Esophagus squamous epithelium (tissue), 5 donors: ENCODE results near the gene KLHDC3. TPM values are rescaled to one million over a fixed set of nuclear protein-coding genes. Genes with fewer than 3 reads are reported as not detected.
"Not testable (repeated sequence)": the region's sequence is repeated elsewhere in the genome, so short reads cannot be mapped to it uniquely, and the experiment has no call there.

Experiments
- DNase-seq: peaks from one replicate; lab custom pipeline; 2025; lab: John Stamatoyannopoulos, UW
- H3K27ac ChIP-seq, 4 donors: fragments of 200-600 bp; sonication (generic); one replicate each; pipeline ENCODE4 v1.5.1; 2016 to 2019; ENCODE audit warnings: mild to moderate bottlenecking in 1 of 4
- H3K27me3 ChIP-seq, 4 donors: fragments of 200-600 bp; sonication (generic); 1 replicate in 3 of 4; 2 replicates in 1 of 4; pipeline versions ENCODE4 v1.5.1 to v1.6.0; 2017 to 2021; ENCODE audit warnings: antibody characterized with exemption in 1 of 4
- H3K36me3 ChIP-seq, 3 donors: fragments of 200-600 bp; sonication (generic); one replicate each; pipeline ENCODE4 v1.5.1; 2016 to 2019
- H3K4me1 ChIP-seq, 3 donors: fragments of 200-600 bp; sonication (generic); one replicate each; pipeline ENCODE4 v1.5.1; 2017 to 2019
- H3K4me3 ChIP-seq, 4 donors: fragments of 200-600 bp; sonication (generic); 1 replicate in 3 of 4; 2 replicates in 1 of 4; pipeline ENCODE4 v1.5.1; 2016 to 2019; ENCODE audit warnings: mild to moderate bottlenecking in 2 of 4, moderate library complexity in 1 of 4
- H3K9me3 ChIP-seq, 3 donors: fragments of 200-600 bp; sonication (generic); one replicate each; pipeline ENCODE4 v1.5.1; 2016 to 2019
- POLR2A ChIP-seq, 4 donors: fragments of 450-650 bp; IDR thresholded peaks; one replicate each; pipeline ENCODE4 v1.6.1; 2017; ENCODE audit warnings: antibody characterized with exemption in 4 of 4, mild to moderate bottlenecking in 4 of 4, moderate library complexity in 3 of 4
- WGBS, 2 donors: methylation state at CpG; one replicate each; pipeline ENCODE4 v1.1.5; 2018; 5-methylcytosine and 5-hydroxymethylcytosine counted together
- intact Hi-C: fragments of 100-400 bp; cut with DNase I; formaldehyde crosslinking; loops from one replicate; pipeline ENCODE4 v1.15.0; 2022
- total RNA-seq, 4 donors: library from RNA; depleted of rRNA; stranded (reverse); fragments of >200 nt; gene quantifications; one replicate each; pipeline ENCODE4 v1.1.0, GENCODE V29; 2016
- TF ChIP-seq, protein P1 (sequence below), 6 experiments: fragments of 450-650 bp in 4 of 6; fragments of 200-600 bp in 2 of 6; sonication (generic) in 2 of 6; IDR thresholded peaks; one replicate each; pipeline ENCODE4 v1.5.1; 2016 to 2019; ENCODE audit warnings: antibody characterized with exemption in 6 of 6, mild to moderate bottlenecking in 4 of 6, moderate library complexity in 4 of 6
- donor health status: DM: yes; HTN: yes; CAD: no.

KLHDC3 gene
- total RNA-seq, 4 donors from 2014 or later: 35.7 to 62.9 (median 48.5) TPM

DNA sequence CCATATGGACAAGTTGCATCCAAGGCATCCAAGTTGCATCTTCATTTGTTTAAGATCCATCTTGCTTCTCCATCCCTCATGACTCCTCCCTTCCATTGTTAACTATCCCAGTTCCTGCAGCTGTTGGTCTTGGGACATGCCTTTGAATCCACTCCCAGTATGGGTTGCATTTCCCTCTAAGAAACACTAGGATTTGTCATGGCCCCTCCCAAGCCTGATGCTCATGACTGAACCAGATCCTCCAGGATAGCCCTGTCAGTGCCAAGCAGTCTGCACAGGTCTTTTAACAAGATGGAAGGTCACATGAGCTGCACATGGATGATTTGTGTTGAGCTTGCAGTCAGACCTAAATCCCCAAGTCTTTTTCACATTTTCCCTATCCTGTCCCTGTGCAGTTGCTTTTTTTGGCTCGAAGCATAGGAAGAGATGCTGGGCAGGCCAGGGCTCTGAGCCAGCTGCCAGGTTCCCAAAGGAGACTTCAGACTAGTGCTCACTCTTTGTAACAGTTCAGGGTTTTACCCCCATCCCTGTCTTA is 25.5 kb upstream of the KLHDC3 start:
- WGBS, 2 donors: 67% methylated on average over 1 of the region's 1 CpG; no CpG with 5 or more reads in 1 of the 2 donors
- Histone ChIP-seq H3K4me3 (no peak overlapping the region), H3K27me3 (no peaks in the 10 kb centered on the region), H3K27ac (no peak overlapping the region), H3K36me3 (peaks cover 0 to 50% (median 9%) of the 10 kb centered on the region in 3 donors), H3K9me3 (no peaks in the 10 kb centered on the region), H3K4me1 (peaks cover 19 to 48% (median 23%) of the 10 kb centered on the region in 3 donors)
- DNase-seq: no peak
- intact Hi-C loops: no loop called here
- TF ChIP-seq, protein P1, sequence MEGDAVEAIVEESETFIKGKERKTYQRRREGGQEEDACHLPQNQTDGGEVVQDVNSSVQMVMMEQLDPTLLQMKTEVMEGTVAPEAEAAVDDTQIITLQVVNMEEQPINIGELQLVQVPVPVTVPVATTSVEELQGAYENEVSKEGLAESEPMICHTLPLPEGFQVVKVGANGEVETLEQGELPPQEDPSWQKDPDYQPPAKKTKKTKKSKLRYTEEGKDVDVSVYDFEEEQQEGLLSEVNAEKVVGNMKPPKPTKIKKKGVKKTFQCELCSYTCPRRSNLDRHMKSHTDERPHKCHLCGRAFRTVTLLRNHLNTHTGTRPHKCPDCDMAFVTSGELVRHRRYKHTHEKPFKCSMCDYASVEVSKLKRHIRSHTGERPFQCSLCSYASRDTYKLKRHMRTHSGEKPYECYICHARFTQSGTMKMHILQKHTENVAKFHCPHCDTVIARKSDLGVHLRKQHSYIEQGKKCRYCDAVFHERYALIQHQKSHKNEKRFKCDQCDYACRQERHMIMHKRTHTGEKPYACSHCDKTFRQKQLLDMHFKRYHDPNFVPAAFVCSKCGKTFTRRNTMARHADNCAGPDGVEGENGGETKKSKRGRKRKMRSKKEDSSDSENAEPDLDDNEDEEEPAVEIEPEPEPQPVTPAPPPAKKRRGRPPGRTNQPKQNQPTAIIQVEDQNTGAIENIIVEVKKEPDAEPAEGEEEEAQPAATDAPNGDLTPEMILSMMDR (IDR thresholded peaks at IDR 0.05): no peak
- no peak for TF ChIP-seq POLR2A (IDR thresholded peaks at IDR 0.05)

GRCh38 chr6:42989923-42990322 is 24.1 kb upstream of the KLHDC3 start:
- no peaks in the 10 kb centered on the region for H3K27me3 ChIP-seq
- H3K27ac ChIP-seq: no peak overlapping the region
- no peak for TF ChIP-seq POLR2A (IDR thresholded peaks at IDR 0.05)
- TF ChIP-seq, protein P1 (IDR thresholded peaks at IDR 0.05): no peak
- H3K4me1 ChIP-seq: peaks cover 16 to 43% (median 21%) of the 10 kb centered on the region in 3 donors
- H3K4me3 ChIP-seq: no peak overlapping the region
- WGBS, 2 donors: 84 to 90% methylated on average over 4 to 5 of the region's 5 CpGs
- no peak for DNase-seq
- H3K9me3 ChIP-seq: no peaks in the 10 kb centered on the region
- intact Hi-C loops: no loop called here
- H3K36me3 ChIP-seq: peaks cover 0 to 58% (median 9%) of the 10 kb centered on the region in 3 donors

DNA sequence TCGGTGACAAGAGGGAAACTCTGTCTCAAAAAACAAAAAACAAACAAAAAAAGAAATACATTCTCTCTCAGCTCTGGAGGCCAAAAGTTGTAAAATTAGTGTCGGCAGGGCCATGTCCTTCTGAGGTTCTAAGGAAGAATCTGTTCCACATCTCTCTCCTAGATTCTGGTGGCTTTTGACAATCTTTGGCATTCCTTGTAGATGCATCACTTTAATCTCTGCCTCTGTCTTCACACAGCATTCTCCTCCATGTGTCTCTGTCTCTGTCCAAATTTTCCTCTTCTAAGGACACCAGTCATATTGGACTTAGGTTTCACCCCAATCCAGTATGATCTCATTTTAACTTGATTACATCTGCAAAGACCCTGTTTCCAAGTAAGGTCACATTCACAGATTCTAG is 20.6 kb upstream of the KLHDC3 start:
- TF ChIP-seq, protein P1 (IDR thresholded peaks at IDR 0.05): no peak
- no peak for TF ChIP-seq POLR2A (IDR thresholded peaks at IDR 0.05)
- no peak for DNase-seq
- H3K36me3 ChIP-seq: peaks cover 0 to 58% (median 9%) of the 10 kb centered on the region in 3 donors
- H3K27ac ChIP-seq: no peak overlapping the region
- no peak overlapping the region for H3K4me3 ChIP-seq
- intact Hi-C loops: no loop called here
- H3K4me1 ChIP-seq: peaks cover 0 to 8% (median 0%) of the 10 kb centered on the region in 3 donors
- WGBS, 2 donors: 78 to 91% methylated on average over 2 of the region's 2 CpGs
- H3K9me3 ChIP-seq: no peaks in the 10 kb centered on the region
- no peaks in the 10 kb centered on the region for H3K27me3 ChIP-seq

GRCh38 chr6:42996513-42996912 is 17.5 kb upstream of the KLHDC3 start:
- TF ChIP-seq, protein P1 (IDR thresholded peaks at IDR 0.05): no peak
- Histone ChIP-seq H3K4me3 (no peak overlapping the region), H3K27ac (no peak overlapping the region), H3K27me3 (no peaks in the 10 kb centered on the region), H3K36me3 (peaks cover 0 to 38% (median 0%) of the 10 kb centered on the region in 3 donors), H3K9me3 (no peaks in the 10 kb centered on the region), H3K4me1 (no peaks in the 10 kb centered on the region)
- no peak for DNase-seq
- intact Hi-C loops: no loop called here

DNA sequence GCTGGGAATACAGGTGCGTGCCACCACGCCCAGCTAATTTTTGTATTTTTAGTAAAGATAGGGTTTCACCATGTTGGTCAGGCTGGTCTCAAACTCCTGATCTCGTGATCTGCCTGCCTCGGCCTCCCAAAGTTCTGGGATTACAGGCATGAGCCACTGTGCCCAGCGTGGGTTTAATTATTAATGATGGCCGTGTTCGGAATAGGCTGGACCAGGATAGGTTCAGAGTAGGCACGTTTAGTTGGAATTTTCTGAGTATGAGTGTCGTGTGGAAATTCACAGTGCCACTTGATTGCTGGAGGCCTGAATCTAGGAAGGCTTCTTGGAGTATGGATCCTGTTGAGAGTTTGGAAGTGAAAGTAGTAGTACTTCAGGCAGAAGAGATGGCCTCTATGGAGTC is 15.8 kb upstream of the KLHDC3 start:
- intact Hi-C loops, H3K4me3 ChIP-seq, H3K4me1 ChIP-seq, H3K27ac ChIP-seq, H3K9me3 ChIP-seq, DNase-seq, H3K27me3 ChIP-seq: not testable (repeated sequence)
- 88 to 95% methylated on average over 4 to 8 of the region's 9 CpGs for WGBS, 2 donors
- peaks cover 0 to 38% (median 0%) of the 10 kb centered on the region in 3 donors for H3K36me3 ChIP-seq

GRCh38 chr6:43001843-43002242 is 12.2 kb upstream of the KLHDC3 start:
- TF ChIP-seq, protein P1 (IDR thresholded peaks at IDR 0.05): no peak
- no peak for TF ChIP-seq POLR2A (IDR thresholded peaks at IDR 0.05)
- 90 to 99% methylated on average over 7 of the region's 8 CpGs for WGBS, 2 donors
- H3K9me3 ChIP-seq: no peaks in the 10 kb centered on the region
- peaks cover 2 to 50% (median 10%) of the 10 kb centered on the region in 3 donors for H3K36me3 ChIP-seq
- DNase-seq: no peak
- no peak overlapping the region for H3K4me3 ChIP-seq
- H3K27me3 ChIP-seq: no peaks in the 10 kb centered on the region
- no peak overlapping the region for H3K27ac ChIP-seq
- intact Hi-C loops: no loop called here
- H3K4me1 ChIP-seq: no peaks in the 10 kb centered on the region
